NT2/D1 (cell line): ENCODE data around the gene ZNF746.

ENCODE experiments used
- DNase-seq: peaks from one replicate; pipeline ENCODE4 v3.0.0-alpha.2; 2011; ENCODE audit warnings: low read depth, low spot score
- H3K27me3 ChIP-seq: 2 replicates; pipeline ENCODE4 v1.6.0; 2011; ENCODE audit warnings: mild to moderate bottlenecking; ENCODE audit not compliant: insufficient read length, insufficient read depth
- H3K36me3 ChIP-seq: 2 replicates; pipeline ENCODE4 v1.6.1; 2011; ENCODE audit warnings: mild to moderate bottlenecking, low read length, mixed read lengths; ENCODE audit not compliant: insufficient read depth, insufficient read length
- H3K4me1 ChIP-seq: 2 replicates; pipeline ENCODE4 v1.5.1; 2011; ENCODE audit not compliant: insufficient read depth, insufficient read length
- H3K4me3 ChIP-seq: 2 replicates; pipeline ENCODE4 v1.5.1; 2011; ENCODE audit warnings: low read depth; ENCODE audit not compliant: insufficient read length
- H3K9ac ChIP-seq: 2 replicates; pipeline ENCODE4 v1.6.0; 2011; ENCODE audit warnings: low read depth; ENCODE audit not compliant: insufficient read length
- H3K9me3 ChIP-seq: 2 replicates; pipeline ENCODE4 v1.5.1; 2011; ENCODE audit warnings: mild to moderate bottlenecking, low read length; ENCODE audit not compliant: insufficient read depth
- SUZ12 ChIP-seq: IDR thresholded peaks from 2 replicates; pipeline ENCODE4 v1.6.1; 2011; ENCODE audit not compliant: insufficient read length, insufficient read depth; ENCODE audit errors: extremely low read depth
- YY1 ChIP-seq: IDR thresholded peaks from 2 replicates; pipeline ENCODE4 v1.6.1; 2011; ENCODE audit not compliant: insufficient read length, insufficient read depth
- ZNF274 ChIP-seq: IDR thresholded peaks from 2 replicates; pipeline ENCODE4 v1.6.1; 2011; ENCODE audit warnings: mild to moderate bottlenecking, low read depth, low read length

ZNF746 gene

DNA sequence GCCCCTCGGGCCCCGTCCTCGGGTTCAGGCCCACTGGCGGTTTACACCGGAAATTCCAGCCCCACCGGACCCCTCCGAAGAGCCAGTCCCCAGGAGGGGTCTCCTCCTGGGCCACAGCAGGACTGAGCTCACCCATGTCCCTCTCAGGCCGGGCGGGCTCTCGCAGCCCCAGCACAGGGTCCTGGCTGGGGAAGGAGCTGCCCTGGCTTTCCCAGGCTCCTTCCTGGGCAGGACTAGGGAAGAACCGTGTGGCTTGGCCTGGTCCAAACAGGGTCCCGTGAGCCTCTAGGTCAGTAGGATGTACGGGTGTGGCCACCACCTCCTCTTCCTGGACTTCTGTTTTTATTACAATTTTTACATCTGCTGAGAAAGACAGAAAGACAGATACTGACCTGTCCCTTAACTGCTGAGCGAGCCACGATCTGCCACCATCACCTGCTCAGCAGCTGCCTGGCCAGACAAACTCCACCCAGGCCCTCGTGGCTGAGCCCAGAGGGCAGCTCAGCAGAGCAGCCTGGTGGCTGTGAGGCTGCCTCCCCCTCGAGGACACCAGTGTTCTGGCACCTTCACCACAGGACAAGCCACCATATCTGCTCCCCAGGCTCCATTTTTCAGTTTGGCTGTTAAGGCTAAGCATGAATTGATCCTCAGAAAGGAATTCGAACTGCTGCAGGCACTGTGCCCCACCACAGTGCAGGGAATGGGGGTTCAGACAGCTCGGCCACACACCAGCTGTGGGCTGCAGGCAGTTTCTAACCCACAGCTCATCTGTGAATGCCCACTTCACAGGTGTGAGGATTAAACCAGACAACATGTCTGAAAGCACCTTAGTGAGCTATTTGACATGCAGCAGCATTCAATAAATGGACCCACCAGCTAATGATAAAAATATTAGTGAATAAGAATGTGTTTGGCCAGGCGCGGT is 22.2 kb downstream of the ZNF746 start:
- DNase-seq = no peak
- Histone ChIP-seq H3K9me3 (peaks cover 17% of the 10 kb centered on the region), H3K36me3 (peaks cover 58% of the 10 kb centered on the region), H3K27me3 (no peaks in the 10 kb centered on the region), H3K9ac (no peak overlapping the region), H3K4me3 (no peak overlapping the region), H3K4me1 (peaks cover 5% of the 10 kb centered on the region)
- TF ChIP-seq YY1 = no peak
- no peak for TF ChIP-seq ZNF274
- TF ChIP-seq SUZ12 = no peak

GRCh38 chr7:149474309-149475120 is 23.1 kb downstream of the ZNF746 start:
- Histone ChIP-seq H3K36me3 (peaks cover 55% of the 10 kb centered on the region), H3K9ac (no peak overlapping the region), H3K27me3 (no peaks in the 10 kb centered on the region), H3K4me1 (peaks cover 5% of the 10 kb centered on the region), H3K9me3 (peaks cover 12% of the 10 kb centered on the region), H3K4me3 (no peak overlapping the region)
- no peak for DNase-seq
- no peak for TF ChIP-seq ZNF274
- no peak for TF ChIP-seq YY1
- no peak for TF ChIP-seq SUZ12

DNA sequence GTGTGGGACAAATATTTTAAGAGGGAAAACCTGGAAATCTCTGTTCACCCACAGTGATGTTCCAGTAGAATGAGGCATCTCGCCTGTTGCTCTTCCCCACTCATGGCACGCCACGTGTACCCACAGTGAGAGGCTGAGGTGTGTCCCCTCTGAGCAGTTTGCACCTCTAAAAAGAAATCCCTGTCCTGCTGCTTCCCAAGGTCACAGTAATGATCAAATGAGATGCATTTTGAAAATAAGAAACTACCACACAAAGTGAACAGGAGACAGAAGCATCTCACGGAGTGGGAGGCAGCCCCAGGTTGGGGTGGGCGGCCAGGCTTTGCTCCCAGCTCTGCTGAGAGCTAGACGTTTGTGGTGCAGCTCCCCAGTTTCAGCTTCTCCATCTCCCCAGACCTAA is 24.4 kb downstream of the ZNF746 start:
- no peak for TF ChIP-seq SUZ12
- no peak for TF ChIP-seq ZNF274
- no peak for TF ChIP-seq YY1
- DNase-seq = no peak
- H3K9me3 ChIP-seq = no peaks in the 10 kb centered on the region; the same call in 1 of the 2 replicates
- H3K36me3 ChIP-seq = peaks cover 54% of the 10 kb centered on the region
- peaks cover 5% of the 10 kb centered on the region for H3K4me1 ChIP-seq
- H3K27me3 ChIP-seq = no peaks in the 10 kb centered on the region
- H3K9ac ChIP-seq = no peak overlapping the region
- no peak overlapping the region for H3K4me3 ChIP-seq

DNA sequence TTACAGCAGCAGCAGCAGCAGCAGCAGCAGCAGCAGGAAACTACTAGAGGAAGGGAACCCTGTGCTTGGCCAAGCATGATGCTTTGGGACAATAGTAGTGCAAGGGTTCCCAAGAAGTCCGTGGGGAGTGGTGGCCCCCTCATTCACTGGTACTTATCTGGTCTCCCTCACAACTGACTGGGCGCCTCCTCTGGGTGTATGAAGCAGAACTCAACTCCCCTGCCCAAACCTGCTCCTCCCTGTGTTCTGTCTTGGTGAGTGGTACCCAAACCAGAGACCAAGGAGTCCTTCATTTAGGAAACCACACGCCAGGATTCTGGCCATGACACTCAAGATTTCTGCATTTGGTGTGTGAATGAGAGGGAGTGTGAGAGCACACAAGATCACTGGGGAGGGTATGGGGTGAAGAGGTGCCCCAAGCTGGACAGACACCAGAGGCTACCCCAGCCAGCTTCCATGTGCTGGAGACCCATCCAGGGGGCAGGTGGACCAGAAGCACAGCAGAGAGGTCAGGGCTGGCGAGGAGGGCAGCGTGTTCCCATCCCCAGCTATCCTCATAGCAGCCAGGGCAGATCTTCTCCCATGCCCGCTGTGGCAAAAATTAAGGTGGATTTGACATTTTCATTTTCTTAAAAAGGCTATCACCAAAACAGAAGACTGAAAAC is 26.2 kb downstream of the ZNF746 start:
- Histone ChIP-seq H3K4me1 (no peaks in the 10 kb centered on the region), H3K9ac (no peak overlapping the region), H3K27me3 (no peaks in the 10 kb centered on the region), H3K4me3 (no peak overlapping the region), H3K36me3 (peaks cover 42% of the 10 kb centered on the region), H3K9me3 (peaks cover 10% of the 10 kb centered on the region; the same call in 1 of the 2 replicates)
- DNase-seq = no peak
- no peak for TF ChIP-seq SUZ12
- TF ChIP-seq ZNF274 = no peak
- TF ChIP-seq YY1 = no peak

DNA sequence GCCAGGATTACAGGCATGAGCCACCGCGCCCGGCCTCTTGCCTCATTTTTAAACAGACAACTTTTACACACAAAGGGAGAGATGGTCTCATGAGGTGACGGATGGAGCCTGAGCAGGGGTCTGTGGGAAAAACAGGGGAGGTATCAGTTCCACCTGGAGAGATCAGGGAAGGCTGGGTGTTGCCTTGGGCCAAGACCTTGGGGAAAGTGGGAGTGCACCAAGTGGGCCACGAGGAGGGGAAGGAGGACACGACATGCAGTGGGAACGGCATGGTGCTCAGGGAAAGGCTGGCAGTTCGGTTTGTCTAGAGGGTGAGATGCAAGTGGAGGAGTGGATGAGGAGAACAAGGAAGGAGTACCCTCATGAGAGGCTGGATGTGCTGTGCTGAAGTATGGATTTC is 27.8 kb downstream of the ZNF746 start:
- H3K9ac ChIP-seq = no peak overlapping the region
- peaks cover 31% of the 10 kb centered on the region for H3K36me3 ChIP-seq
- H3K9me3 ChIP-seq = peaks cover 19% of the 10 kb centered on the region; the same call in 1 of the 2 replicates
- no peaks in the 10 kb centered on the region for H3K4me1 ChIP-seq
- DNase-seq = no peak
- TF ChIP-seq YY1 (no peak), ZNF274 (no peak), SUZ12 (no peak)
- H3K4me3 ChIP-seq = no peak overlapping the region
- no peaks in the 10 kb centered on the region for H3K27me3 ChIP-seq

DNA sequence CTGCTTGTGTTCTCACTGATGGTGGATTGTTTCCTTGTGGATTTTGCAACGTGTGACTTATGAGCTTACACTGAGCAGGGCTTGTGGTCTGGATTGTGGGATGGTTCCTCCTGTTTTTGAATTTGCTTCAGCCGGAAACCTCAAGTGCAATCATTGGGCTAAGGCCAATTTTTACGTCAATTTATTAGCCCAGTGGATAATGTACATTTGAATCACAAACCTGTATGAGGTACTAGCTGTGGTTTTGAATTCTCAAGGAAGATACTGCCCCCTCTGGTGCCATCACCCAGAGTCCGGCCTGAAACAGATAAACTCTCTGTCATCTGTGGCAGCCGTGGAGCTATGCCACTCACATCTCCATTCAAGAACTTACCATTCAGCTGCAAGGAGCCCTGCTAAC is 29.4 kb downstream of the ZNF746 start:
- H3K36me3 ChIP-seq = peaks cover 17% of the 10 kb centered on the region
- TF ChIP-seq SUZ12 = no peak
- TF ChIP-seq ZNF274 = no peak
- TF ChIP-seq YY1 = no peak
- H3K27me3 ChIP-seq = no peaks in the 10 kb centered on the region
- H3K4me1 ChIP-seq = no peaks in the 10 kb centered on the region
- H3K4me3 ChIP-seq = no peak overlapping the region
- DNase-seq = no peak
- no peak overlapping the region for H3K9ac ChIP-seq
- H3K9me3 ChIP-seq = peaks cover 19% of the 10 kb centered on the region; the same call in 1 of the 2 replicates

GRCh38 chr7:149467321-149467859 is 30.2 kb downstream of the ZNF746 start:
- Histone ChIP-seq H3K27me3 (no peaks in the 10 kb centered on the region), H3K4me1 (no peaks in the 10 kb centered on the region), H3K36me3 (peaks cover 9% of the 10 kb centered on the region), H3K9ac (no peak overlapping the region), H3K4me3 (no peak overlapping the region), H3K9me3 (peaks cover 19% of the 10 kb centered on the region; the same call in 1 of the 2 replicates)
- DNase-seq = no peak
- TF ChIP-seq YY1 = no peak
- no peak for TF ChIP-seq ZNF274
- TF ChIP-seq SUZ12 = no peak
